HL-60/S4 treated with phorbol 12-myristate 13-acetate at 8.2 ng/mL for 4 days and 3 days (cell line): ENCODE results near the gene ACSF3.

ENCODE experiments used
- in situ Hi-C: fragments of 300-500 bp; cut with MboI; formaldehyde crosslinking; loops from 2 replicates; pipeline ENCODE4 v1.15.0; 2022; ENCODE audit warnings: low sequenced_read_pairs

The ACSF3 gene

DNA sequence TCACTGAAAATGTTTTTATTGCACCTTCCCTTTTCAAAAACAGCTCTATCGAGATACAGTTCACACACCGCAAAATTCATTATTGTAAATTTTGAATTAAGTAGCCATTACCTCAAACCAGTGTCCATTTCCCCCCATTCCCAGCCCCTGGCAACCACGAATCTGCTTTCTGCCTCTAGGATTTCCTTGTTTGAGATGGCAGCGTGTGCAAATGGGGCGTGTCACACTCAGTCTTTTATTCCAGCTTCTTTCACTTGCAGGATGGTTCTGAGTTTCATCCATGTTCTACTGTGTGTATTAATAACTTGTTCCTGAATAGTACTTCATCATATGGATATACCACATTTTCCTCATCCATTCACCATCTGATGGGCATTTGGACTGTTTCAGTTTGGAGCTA, 14.8 kb downstream of the ACSF3 start:
- in situ Hi-C loops = no loop called here

DNA sequence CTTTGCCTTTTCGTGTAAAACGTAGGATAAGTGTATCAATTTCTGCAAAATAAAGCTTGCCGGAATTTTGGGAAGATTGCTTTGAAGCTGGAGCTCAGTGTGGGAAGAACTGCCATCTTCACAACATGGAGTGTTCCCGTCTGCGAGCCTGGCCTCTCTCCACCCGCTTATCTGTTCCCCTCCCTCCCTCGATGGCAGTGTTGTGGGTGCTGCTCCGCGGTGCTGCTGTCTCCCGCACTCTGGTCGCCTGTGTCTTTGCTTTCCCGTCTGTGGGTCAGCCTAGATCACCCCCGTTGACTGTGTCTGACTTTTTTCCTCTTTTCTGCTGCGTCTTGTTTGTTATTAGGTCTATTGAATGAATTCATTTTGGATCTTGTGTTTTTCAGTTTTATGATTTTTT, 17.0 kb downstream of the ACSF3 start:
- in situ Hi-C loops = no loop called here

DNA sequence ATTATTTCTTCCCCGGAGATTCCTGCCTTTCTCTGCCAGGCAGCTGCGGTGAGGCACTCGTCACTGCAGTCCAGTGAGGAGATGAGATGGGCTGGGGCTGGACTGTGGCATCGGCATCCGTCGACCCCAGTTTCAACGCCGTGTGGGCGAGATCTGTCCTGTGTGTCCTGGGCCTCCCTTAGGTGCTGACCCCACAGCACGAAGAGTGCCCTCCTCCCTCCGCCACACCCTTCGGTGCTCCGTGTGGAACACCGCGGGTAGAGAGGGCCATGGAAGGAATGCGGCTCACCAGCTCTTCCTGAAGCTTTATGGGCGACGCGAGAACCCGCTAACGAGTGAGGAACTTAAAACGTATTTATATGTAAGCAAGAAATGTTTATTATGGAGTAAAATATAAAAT, 17.6 kb downstream of the ACSF3 start:
- in situ Hi-C loops = no loop called here

DNA sequence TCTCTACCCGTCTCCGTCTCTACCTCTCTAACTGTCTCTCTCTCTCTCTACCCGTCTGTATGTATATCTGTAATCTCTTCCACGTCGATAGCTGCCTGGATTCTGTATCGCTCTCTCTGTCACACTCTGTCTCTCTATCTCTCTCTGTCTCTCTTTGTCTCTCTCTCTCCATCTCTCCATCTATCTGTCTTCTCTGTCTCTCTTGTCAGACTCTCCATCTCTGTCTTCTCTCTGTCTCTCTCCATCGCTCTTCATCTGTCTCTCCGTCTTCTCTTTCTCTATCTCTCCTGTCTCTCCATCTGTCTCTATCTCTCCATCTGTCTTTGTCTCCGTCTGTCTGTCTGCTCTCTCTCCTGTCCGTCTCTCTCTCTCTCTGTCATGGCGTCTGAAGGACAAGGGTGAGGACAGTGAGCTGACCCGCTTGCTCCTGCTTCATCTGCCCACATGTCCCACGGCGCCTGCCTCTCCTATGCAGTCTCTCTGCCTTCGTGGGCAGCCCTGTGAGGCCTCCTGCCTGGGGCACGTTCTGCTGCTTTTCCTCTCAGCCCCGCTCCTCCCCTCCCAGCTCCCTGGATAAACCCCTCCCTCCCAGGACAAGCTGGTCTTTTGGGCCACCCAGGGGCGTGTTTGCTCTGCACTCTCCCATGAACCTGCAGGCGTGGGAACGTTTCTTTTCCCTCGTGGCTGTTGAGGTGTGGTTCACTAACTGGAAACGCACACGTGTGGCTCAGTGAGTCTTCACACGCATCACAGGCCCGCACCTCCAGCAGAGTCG, 18.9 kb downstream of the ACSF3 start:
- in situ Hi-C loops = no loop called here

DNA sequence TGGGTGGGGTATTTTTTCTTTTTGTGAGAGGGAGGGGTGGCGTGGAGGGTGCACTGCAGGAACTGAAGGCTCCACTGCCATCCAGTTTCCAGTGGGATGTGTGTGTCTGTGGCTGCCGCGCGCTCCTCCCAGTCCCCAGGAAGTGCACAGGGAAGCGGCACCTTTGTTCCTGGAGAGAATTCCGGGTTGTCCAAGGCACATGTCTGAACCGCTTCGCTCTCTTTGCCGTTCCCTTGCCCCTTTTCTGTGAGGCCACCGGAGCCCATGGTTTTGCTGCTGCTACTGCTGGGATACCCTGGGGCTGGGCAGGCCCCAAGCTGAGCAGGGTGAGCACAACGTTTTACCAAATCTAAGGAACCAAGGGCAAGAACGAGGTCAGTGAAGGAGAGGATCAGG, 19.5 kb downstream of the ACSF3 start:
- in situ Hi-C loops = no loop called here

DNA sequence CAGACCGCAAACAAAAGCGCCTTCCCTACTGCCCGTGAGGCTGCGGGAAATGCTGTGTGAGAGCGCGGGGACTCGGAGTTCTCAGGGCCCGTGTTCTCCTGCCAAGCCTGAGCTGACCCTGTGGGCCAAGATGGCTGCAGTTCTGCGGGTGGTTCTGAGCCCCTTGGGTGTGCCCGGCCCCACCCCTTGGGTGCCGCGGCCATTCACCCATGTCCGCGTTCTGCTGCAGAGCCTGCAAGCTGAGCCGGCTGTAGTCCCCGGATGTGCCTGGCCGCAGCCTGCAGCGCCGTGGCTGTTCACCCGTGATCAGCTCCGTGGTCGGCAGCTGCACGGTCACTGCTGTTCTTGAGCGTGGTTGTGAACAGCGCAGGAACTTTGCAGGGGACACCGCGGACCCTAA, 20.0 kb downstream of the ACSF3 start:
- in situ Hi-C loops = no loop called here

DNA sequence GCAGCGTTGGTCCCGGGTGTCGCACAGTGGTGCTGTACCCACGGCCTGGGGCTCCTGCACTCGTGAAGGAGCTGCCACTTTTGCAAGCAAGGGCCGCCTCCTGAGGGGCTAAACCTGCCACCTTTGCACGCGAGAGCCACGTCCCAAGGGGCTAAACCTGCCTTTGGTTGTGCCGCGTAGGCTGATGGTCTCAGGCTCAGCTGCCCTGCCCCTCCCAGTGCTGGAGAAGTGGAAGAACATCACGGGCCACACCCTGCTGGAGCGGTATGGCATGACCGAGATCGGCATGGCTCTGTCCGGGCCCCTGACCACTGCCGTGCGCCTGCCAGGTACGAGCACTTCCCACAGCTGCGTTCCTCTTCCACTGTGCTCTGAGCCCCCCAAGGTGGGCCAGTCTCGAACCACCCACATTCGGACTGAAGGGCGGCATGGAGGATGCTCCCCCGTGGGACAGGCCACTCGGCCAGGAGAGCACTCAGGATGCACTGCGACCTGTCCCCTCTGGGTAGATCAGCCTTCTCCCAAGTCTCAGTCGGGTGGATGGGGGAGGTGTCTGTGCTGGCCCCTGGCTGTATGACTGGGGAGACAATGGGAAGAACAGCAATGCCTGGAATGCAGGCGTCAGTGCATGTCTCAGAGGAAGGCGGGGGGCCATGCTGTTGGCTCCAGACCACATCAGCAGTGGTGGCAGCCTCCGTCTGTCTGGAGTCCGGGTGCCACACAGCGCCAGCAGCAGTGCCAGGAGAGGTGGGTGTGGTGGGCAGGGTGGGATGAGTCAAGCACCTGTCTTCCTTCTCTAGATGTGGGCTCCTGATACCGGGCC, 20.7 kb downstream of the ACSF3 start:
- in situ Hi-C loops = no loop called here

DNA sequence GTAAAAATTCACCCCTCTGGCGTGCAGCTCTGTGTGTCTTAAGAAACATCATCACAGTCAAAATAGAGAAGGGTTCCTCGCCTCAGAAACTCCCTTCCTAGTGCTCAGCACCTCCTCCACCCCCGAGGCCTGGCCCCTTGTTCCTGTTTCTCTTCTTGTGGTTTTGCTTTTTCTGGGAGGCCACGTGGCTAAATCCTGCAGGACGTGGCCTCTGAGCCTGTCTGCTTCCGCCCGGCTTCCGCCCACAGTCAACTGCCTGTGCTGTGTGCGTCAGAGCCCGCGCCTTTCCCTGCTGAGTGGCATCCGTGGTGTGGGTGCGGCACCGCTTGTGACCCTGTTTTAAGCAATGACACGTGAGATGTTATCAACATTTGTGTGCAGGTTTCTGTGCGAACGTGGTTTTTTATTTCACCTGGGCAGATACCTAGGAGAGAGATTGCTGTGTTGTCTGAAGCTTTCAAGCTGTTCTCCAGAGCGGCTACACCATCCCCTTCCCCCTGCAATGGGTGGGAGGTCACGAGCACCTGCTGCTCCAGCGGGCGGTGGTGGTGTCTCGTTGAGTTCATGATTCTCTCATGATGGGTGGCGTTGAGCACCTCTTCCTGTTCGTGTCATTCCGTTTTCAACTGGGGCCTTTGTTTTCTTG, 21.7 kb downstream of the ACSF3 start:
- in situ Hi-C loops = no loop called here

DNA sequence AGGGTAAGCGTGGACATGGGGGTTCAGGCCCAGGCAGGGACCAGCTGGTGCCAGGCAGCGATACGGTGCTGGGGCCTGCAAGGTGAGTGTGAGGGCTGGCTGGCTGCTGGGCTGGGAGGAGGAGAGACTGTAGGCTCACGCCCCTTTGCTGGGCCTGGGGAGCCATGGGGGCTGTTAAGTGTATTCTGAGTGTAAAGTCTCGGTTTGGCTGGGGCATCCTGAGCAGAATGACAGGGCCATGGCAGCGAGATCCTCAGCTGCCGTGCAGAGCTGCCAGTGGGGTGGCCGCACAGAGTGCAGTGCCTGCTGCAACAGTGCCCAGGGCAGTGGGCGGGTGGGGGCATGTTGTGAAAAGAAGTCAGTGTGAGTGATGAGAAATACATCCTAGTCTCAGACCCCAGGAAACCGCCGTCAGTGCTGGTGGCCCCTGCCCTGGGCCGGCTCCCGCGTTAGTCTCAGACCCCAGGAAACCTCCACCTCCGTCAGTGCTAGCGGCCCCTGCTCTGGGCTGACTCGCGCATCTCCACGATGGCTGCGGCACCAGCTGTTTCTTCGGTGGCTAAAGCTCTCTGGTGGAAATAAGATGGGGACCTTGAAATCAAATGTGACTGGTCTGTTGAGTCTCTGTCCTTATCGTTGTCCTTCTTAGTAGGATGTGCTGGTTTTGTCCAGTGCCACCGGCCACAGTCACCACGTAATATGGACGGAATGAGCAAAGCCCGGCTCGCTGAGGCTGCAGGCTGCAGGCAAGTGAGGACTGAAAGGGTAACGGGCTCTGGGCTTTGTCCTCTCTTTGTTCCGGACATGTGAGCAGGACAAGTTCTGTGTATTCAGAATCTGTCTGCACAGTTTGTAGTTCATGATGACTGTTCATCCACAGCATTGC, 22.9 kb downstream of the ACSF3 start:
- in situ Hi-C loops = no loop called here

DNA sequence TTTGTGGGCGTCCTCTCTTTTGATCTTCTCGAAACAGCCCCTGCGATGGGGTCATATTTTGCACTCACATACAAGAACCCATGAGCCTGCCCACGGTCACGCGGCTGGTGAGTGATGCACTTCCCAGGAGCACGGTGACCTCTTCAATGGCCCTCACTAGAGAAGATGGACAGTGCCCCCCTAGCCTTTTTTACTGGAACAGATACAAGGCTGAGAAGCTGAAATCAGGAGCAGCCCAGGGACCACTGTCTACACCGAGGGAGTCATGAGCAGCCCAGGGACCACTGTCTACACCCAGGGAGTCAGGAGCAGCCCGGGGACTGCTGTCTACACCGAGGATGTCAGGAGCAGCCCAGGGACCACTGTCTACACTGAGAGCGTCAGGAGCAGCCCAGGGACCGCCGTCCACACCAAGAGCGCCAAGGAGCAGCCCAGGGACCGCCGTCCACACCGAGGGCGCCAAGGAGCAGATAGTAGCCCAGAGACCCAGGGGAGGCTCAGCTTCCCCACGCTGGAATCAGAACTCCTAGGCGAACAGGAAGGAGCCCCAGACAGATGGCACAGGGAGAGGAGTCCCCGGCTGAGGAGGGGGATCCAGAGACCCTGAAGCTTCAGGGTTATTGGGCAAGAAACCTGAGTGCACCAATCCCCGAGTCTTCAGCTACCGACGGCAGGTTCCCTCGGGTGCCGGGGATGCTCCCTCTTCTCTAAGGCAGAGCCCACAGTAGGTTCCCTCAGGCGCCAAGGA, 23.7 kb downstream of the ACSF3 start:
- in situ Hi-C loops = no loop called here

DNA sequence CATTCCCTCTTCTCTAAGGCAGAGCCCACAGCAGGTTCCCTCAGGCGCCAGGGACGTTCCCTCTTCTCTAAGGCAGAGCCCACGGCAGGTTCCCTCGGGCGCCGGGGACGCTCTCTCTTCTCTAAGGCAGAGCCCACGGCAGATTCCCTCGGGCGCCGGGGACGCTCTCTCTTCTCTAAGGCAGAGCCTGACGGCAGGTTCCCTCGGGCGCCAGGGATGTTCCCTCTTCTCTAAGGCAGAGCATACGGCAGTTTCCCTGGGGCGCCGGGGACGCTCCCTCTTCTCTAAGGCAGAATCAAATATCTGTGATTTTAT, 24.3 kb downstream of the ACSF3 start:
- in situ Hi-C loops = no loop called here

DNA sequence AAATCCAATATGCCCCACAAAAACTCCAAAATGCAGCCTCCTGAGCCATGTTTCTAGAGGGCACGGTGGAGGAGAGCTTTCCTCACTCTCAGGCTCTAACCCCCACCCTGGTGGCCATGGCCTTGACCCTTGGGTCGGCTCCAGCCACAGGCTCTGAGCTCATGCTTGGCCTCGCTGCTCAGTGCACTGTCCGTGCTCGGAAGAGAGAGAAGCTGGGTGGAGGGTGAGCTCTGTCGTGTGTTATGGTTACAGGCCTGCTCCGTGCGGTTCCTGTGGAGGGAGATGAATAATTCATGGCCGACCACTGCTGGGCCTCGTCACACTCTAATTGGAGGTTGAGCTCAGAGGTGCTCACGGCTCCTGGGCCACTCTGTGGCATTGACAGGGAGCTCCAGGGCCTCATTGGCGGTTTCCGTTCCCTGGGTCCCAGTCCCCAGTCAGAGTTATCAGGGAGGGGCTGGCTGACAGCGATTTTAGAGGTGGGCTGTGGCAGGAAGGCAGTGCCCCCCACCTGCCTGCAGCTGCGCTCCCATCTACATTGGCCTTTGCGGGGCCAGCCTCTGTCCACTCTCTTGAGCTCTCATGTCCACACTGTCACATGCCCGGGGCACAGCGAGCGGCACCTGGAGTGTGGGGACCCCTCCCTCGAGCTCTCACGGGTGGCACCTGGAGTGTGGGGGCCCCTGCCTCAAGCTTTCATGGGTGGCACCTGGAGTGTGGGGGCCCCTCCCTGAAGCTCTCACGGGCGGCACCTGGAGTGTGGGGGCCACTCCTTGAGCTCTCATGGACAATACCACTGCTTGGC, 24.9 kb downstream of the ACSF3 start:
- in situ Hi-C loops = no loop called here

DNA sequence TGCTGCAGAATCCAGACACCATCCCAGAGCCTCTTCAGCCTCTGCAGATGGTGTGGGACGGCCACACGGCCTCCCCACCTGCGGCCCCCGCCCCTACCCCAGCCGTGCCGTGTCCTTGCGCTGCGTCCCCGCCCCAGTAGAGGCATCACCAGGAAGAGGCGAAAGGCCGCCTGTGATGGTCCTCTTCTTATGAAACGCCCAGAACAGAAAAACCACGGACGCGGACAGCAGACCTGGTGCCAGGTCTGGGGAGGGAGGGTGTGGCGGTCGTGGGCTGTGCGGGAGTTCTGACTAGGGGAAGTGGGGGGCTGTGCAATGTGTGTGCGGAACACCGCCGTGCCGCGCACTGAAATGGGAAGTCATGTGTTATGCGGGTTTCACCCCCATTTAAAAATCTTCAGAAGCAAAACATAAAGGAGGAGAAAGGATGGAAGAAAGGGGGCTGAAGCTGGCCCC, 25.5 kb downstream of the ACSF3 start:
- in situ Hi-C loops = no loop called here

DNA sequence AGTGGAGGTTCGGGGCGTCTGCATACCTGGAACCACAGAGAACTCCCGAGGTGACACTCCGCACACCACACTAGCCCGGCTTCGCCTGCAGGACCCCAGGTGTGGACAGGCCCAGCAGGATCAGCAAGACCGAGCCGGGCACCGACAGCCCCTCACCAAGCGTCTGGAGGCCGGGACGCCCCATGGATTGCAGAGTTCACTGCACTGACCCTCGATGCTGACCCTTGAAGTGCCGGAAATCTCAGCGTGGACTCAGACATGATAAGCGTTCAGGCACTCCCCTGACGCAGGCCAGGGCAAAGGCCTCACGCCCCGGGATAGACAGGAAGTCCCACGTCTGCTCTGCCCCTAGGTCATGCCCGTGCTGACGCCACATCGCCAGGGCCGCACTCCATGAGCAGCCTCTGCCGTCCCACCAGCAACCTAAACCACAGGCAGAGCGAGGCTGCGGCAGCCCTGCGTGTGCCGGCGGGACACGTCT, 26.0 kb downstream of the ACSF3 start:
- in situ Hi-C loops = no loop called here

DNA sequence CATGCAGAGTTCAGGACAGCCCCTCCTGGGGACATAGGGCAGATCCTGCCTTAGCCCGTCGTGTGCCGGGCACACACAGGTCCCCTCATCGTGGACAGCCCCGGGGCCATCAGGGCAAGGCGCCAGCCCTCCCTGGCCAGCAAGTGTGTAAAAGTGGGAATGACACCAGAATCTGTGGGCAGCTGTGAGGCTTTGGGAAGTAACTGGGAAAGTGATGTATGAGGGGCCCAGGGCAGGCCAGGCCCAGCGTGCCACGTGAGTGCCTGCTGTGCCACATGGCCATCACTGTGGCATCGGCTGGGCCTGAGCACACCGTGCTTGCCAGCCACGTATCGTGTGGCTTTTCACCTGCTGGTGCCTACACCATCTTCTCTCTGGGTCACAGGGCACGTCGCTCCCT, 26.6 kb downstream of the ACSF3 start:
- in situ Hi-C loops = no loop called here

DNA sequence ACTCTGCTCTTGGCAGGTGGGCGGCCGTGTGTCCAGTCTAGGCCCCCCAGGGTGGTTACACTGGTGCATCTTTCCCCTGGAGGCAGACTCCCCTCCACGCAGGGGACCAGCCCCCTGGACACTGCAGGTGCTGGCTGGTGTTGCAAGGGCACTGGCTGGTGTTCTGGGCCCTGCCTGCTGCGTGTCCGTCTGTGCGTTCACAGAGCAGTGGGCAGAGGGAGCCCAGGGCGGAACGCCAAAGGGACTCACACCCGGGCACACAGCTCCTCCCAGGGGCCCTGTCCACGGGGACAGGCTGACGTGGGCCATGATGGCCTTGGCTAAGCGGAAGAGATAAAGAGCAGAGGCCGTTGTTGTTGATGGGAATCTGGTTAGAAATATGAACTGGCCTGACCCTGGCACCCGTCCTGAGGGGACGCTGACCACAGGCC, 27.3 kb downstream of the ACSF3 start:
- in situ Hi-C loops = no loop called here

DNA sequence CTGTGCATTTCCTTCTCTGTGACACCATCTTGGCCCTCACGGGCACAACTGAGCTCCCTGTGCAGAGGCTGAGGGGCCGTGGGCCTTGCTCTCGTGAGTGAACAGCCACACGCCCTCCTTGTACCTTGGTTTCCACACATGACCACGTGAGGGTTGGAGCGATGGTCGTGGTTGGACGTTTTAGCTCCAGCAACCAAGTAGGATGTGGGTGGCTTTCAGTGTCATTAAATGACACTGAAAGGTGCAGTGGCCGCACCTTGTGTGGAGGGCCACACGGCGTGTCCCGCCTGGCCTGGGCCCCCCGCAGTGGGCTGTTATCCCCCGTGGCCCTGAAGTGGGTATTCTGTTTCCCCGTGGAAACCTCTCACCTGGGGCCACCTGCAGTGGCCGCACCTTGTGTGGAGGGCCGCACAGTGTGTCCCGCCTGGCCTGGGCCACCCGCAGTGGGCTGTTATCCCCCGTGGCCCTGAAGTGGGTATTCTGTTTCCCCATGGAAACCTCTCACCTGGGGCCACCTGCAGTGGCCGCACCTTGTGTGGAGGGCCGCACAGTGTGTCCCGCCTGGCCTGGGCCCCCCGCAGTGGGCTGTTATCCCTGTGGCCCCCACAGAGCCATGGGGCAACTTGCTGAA, 28.2 kb downstream of the ACSF3 start:
- in situ Hi-C loops = no loop called here

DNA sequence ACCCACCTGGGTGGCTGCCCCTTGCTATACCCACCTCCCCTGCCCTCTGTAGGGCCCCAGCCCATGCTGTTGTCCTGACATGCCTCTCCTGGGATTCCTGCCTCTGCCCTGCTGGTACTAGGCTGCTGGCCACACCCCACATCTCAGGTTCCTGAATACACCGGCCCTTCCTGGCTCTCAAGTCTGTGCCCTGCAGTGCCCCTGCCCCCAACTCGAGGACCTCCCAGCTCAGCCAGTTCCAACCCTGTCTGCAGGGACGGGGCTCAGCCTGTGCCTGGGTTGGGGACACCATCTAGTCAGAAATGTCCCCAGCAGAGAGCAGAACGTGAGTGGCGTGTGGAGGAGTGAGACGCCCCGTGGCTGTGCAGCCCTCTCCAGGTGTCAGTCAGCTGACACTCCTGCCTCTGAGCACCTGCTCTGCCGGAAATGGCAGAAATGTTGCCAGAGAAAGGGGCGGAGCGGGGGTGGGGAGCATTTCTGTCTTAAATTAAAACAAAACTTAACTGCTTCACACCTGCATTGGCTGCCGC, 28.7 kb downstream of the ACSF3 start:
- in situ Hi-C loops = no loop called here
